A673 (cell line): ENCODE data around the gene KRT15. TPM values are rescaled to one million over a fixed set of nuclear protein-coding genes. Genes with fewer than 3 reads are reported as not detected.

Experiments
- BruUV-seq: library from RNA; stranded (reverse); fragments of 400-500 nt; replicated peaks from 2 replicates; lab custom pipeline; 2021; lab: Mats Ljungman, UMichigan
- CTCF ChIA-PET: fragments of 300-600 bp; sonication (Branson Sonifier 250); formaldehyde crosslinking; loops from one replicate; lab custom pipeline; 2022; ENCODE audit warnings: antibody characterized with exemption; lab: Charles Lee
- POLR2A ChIA-PET: fragments of 300-600 bp; sonication (Branson Sonifier 250); formaldehyde crosslinking; loops from one replicate; lab custom pipeline; 2022; ENCODE audit warnings: antibody characterized with exemption; ENCODE audit not compliant: low non-redundant PET; lab: Charles Lee
- DNase-seq: peaks from one replicate; pipeline ENCODE4 v3.0.0-alpha.2; 2015; ENCODE audit warnings: low spot score
- H3K27ac ChIP-seq: fragments of 200-600 bp; sonication (generic); 2 replicates; pipeline ENCODE4 v1.5.1; 2016; ENCODE audit warnings: mixed run types, low read depth, mild to moderate bottlenecking, mixed read lengths, antibody characterized with exemption, low read length; ENCODE audit not compliant: poor library complexity, severe bottlenecking
- H3K27me3 ChIP-seq: fragments of 200-600 bp; sonication (generic); replicated peaks from 2 replicates; pipeline ENCODE4 v1.6.1; 2017; ENCODE audit warnings: mixed run types, low read depth, mild to moderate bottlenecking, mixed read lengths, antibody characterized with exemption, low read length; ENCODE audit not compliant: insufficient read depth, poor library complexity
- H3K36me3 ChIP-seq: fragments of 200-600 bp; sonication (generic); 2 replicates; pipeline ENCODE4 v1.6.1; 2016; ENCODE audit warnings: mixed run types, mild to moderate bottlenecking, mixed read lengths, antibody characterized with exemption, low read length; ENCODE audit not compliant: insufficient read depth, poor library complexity, severe bottlenecking
- H3K4me1 ChIP-seq: fragments of 200-600 bp; sonication (generic); 2 replicates; pipeline ENCODE4 v1.6.1; 2017; ENCODE audit warnings: mixed run types, mild to moderate bottlenecking, mixed read lengths, antibody characterized with exemption, low read length; ENCODE audit not compliant: insufficient read depth, poor library complexity, severe bottlenecking
- H3K4me3 ChIP-seq: fragments of 200-600 bp; sonication (generic); 2 replicates; pipeline ENCODE4 v1.5.1; 2016; ENCODE audit warnings: low read depth, mixed run types, mild to moderate bottlenecking, mixed read lengths, low read length; ENCODE audit not compliant: poor library complexity, severe bottlenecking
- H3K9me3 ChIP-seq: fragments of 200-600 bp; sonication (generic); 2 replicates; pipeline ENCODE4 v1.6.1; 2016; ENCODE audit warnings: mixed run types, low read depth, mild to moderate bottlenecking, mixed read lengths, antibody characterized with exemption, low read length; ENCODE audit not compliant: poor library complexity, severe bottlenecking
- CTCF ChIP-seq: fragments of 300-800, 200-600 bp; sonication (generic); conservative IDR thresholded peaks from 2 replicates; pipeline ENCODE4 v1.5.1; 2017; ENCODE audit warnings: low read depth, mild to moderate bottlenecking, antibody characterized with exemption, low read length, moderate library complexity, mixed read lengths
- EZH2 ChIP-seq: fragments of 200-600 bp; sonication (generic); IDR thresholded peaks from 2 replicates; pipeline ENCODE4 v1.6.1; 2017; ENCODE audit warnings: borderline replicate concordance, low read depth, mild to moderate bottlenecking, mixed read lengths, antibody characterized with exemption, low read length; ENCODE audit not compliant: poor library complexity, severe bottlenecking
- intact Hi-C: fragments of 100-400 bp; cut with micrococcal nuclease; formaldehyde crosslinking; loops from one replicate; pipeline ENCODE4 v1.10.0; 2022; ENCODE audit not compliant: unreplicated experiment
- total RNA-seq: library from RNA; stranded (reverse); gene quantifications from 2 replicates; pipeline ENCODE4 v1.2.3, GENCODE V29; 2021

The KRT15 gene
- total RNA-seq, 1 experiment from 2014 or later = not detected

GRCh38 chr17:41507315-41507880 lies 11.3 kb downstream of the KRT15 start:
- intact Hi-C loops = no loop called here
- CTCF ChIA-PET = no interaction called here
- no peak for DNase-seq
- POLR2A ChIA-PET = no interaction called here
- no peak overlapping the region for H3K4me3 ChIP-seq
- H3K27me3 ChIP-seq = no peaks in the 10 kb centered on the region
- no peaks in the 10 kb centered on the region for H3K4me1 ChIP-seq
- no peak for TF ChIP-seq CTCF
- TF ChIP-seq EZH2 = no peak
- H3K27ac ChIP-seq = no peak overlapping the region
- no peaks in the 10 kb centered on the region for H3K9me3 ChIP-seq
- no TSS peak for BruUV-seq
- no peaks in the 10 kb centered on the region for H3K36me3 ChIP-seq

- Histone ChIP-seq H3K4me3 (no peak overlapping the region), H3K27ac (no peak overlapping the region), H3K36me3 (no peaks in the 10 kb centered on the region), H3K9me3 (no peaks in the 10 kb centered on the region), H3K4me1 (no peaks in the 10 kb centered on the region), H3K27me3 (no peaks in the 10 kb centered on the region)
- intact Hi-C loops = no loop called here
- no TSS peak for BruUV-seq
- TF ChIP-seq EZH2 = no peak
- no peak for TF ChIP-seq CTCF
- no peak for DNase-seq
- POLR2A ChIA-PET = no interaction called here
- CTCF ChIA-PET = no interaction called here
Observed at GRCh38 chr17:41505809-41506767, 12.6 kb downstream of the KRT15 start.

- no peak within 1 kb of the TSS for H3K27ac ChIP-seq
- CTCF ChIA-PET = no interaction called here
Observed at GRCh38 chr17:41505007-41505808, 13.5 kb downstream of the KRT15 start, which contains the start of gene KRT13. Gene KRT13, minus strand, starts transcription at chr17:41505612. Its CDS starts 62 bp downstream, at chr17:41505550.

More at GRCh38 chr17:41505007-41505808, 13.5 kb downstream of the KRT15 start, which contains the start of gene KRT13:
- intact Hi-C loops = no loop called here
- no peak for TF ChIP-seq CTCF
- DNase-seq = no peak
- Histone ChIP-seq H3K27me3 (no peaks in the 10 kb centered on the region), H3K4me1 (no peaks in the 10 kb centered on the region), H3K4me3 (no peak within 1 kb of the TSS), H3K36me3 (no peaks in the 10 kb centered on the region), H3K9me3 (no peaks in the 10 kb centered on the region)
- POLR2A ChIA-PET = no interaction called here
- BruUV-seq = no TSS peak
